Right lobe of liver (tissue), 6 donors: ENCODE measurements around the gene EYA2. TPM values are rescaled to one million over a fixed set of nuclear protein-coding genes. Genes with fewer than 3 reads are reported as not detected.

Experiments
- ATAC-seq, 4 donors: fragments of 200-7000 bp; cut with Tn5 transposase; one replicate each; pipeline ENCODE4 v1.9.1; 2020; ENCODE audit warnings: mild to moderate bottlenecking in 4 of 4, moderate library complexity in 4 of 4
- DNase-seq, 3 donors: peaks; one replicate each; pipeline ENCODE4 v3.0.0-alpha.2; 2020
- H3K27ac ChIP-seq, 3 donors: fragments of 200-600 bp; one replicate each; pipeline ENCODE4 v1.8.0; 2022
- H3K27me3 ChIP-seq, 2 donors: fragments of 200-600 bp; one replicate each; pipeline ENCODE4 v1.8.0; 2022
- H3K36me3 ChIP-seq, 4 donors: fragments of 200-600 bp; sonication (generic) in 1 of 4; one replicate each; pipeline versions ENCODE4 v1.5.1 to v1.8.0; 2017 to 2022; ENCODE audit warnings: control low read depth in 1 of 4
- H3K4me1 ChIP-seq, 4 donors: fragments of 200-600 bp; sonication (generic) in 1 of 4; one replicate each; pipeline versions ENCODE4 v1.5.1 to v1.8.0; 2017 to 2022; ENCODE audit warnings: control low read depth in 1 of 4
- H3K4me3 ChIP-seq, 3 donors: fragments of 200-600 bp; one replicate each; pipeline ENCODE4 v1.8.0; 2022
- H3K9me3 ChIP-seq, 4 donors: fragments of 200-600 bp; sonication (generic) in 1 of 4; one replicate each; pipeline versions ENCODE4 v1.5.1 to v1.8.0; 2017 to 2022; ENCODE audit warnings: control low read depth in 1 of 4
- POLR2A ChIP-seq: fragments of 450-650 bp; IDR thresholded peaks from one replicate; pipeline ENCODE4 v1.6.1; 2017; ENCODE audit warnings: antibody characterized with exemption, mild to moderate bottlenecking
- WGBS: methylation state at CpG from one replicate; pipeline ENCODE4 v1.1.6; 2018; ENCODE audit warnings: low coverage, low lambda C conversion rate; ENCODE audit not compliant: insufficient coverage; ENCODE audit errors: missing lambda C conversion rate; 5-methylcytosine and 5-hydroxymethylcytosine counted together
- intact Hi-C, 2 donors: fragments of 100-400 bp; cut with DNase I; formaldehyde crosslinking; loops; one replicate each; pipeline versions ENCODE4 v1.11.2 to v1.14.1; 2022
- total RNA-seq, 6 experiments: library from RNA; depleted of rRNA in 2 of 6; stranded (reverse); fragments of >200 nt in 2 of 6; fragmentation: NEBNext Ultra II Directional in 3 of 6; extraction: Animal tissue kit (Norgen Biotek cat#: 25700) in 3 of 6; gene quantifications; one replicate each; pipeline versions ENCODE4 v1.1.0 to v1.2.4, GENCODE V29; 2016 to 2023
- TF ChIP-seq, protein P1 (sequence below), 4 donors: fragments of 200-600 bp in 3 of 4; fragments of 450-650 bp in 1 of 4; IDR thresholded peaks; one replicate each; pipeline versions ENCODE4 v1.5.1 to v1.8.0; 2016 to 2022; ENCODE audit warnings: antibody characterized with exemption in 4 of 4, mild to moderate bottlenecking in 2 of 4
- donor health status: DM: no; HTN: yes; CAD: no.
- donor health status: DM: no; HTN: no; CAD: no.
- donor health status: DM: no; HTN: no; CAD: no.
- donor health status: DM: no; HTN: yes; CAD: no.
- donor health status: DM: no; HTN: yes; CAD: no.

Gene EYA2
- total RNA-seq, 6 experiments from 2014 or later = 0.12 to 3.0 (median 0.49) TPM

DNA sequence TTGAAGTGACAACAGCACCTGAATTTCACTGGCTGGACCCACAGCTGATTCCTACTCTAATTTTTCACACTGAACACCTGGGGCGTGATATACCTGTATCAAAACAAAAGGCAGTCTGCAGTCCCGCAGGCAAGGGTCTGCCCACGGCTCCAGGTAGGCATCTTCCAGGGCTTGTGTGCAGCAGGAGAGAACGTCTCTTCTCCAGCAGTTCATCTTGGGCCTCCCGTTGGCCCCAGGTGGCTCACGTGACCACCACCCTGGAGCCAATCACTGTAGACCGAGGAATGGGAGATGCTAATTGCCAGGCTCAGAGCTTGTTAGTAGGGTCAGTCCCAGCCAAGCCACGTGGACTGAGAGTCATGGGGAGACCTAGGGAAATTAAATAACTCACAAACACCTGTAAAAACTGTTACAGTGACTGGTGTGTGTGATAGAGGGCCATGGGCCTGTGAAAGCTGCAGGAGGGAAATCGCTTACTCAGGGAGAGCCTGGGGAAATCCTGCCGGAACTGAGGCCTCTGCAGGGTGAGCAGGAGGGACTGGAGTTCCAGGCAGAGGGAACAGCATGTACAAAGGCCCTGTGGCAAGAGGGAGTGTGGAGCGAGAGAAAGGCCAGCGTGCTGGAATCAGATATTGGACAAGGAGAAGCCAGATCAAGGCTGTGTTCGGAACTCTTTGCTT lies 83.4 kb downstream of the EYA2 start:
- no peak for DNase-seq
- Histone ChIP-seq H3K4me3 (no peak overlapping the region), H3K36me3 (no peaks in the 10 kb centered on the region), H3K4me1 (no peaks in the 10 kb centered on the region), H3K9me3 (no peaks in the 10 kb centered on the region), H3K27me3 (no peaks in the 10 kb centered on the region), H3K27ac (no peak overlapping the region)
- no peak for ATAC-seq
- WGBS = 65% methylated on average over 6 of the region's 13 CpGs
- intact Hi-C loops = no loop called here
- TF ChIP-seq, protein P1, sequence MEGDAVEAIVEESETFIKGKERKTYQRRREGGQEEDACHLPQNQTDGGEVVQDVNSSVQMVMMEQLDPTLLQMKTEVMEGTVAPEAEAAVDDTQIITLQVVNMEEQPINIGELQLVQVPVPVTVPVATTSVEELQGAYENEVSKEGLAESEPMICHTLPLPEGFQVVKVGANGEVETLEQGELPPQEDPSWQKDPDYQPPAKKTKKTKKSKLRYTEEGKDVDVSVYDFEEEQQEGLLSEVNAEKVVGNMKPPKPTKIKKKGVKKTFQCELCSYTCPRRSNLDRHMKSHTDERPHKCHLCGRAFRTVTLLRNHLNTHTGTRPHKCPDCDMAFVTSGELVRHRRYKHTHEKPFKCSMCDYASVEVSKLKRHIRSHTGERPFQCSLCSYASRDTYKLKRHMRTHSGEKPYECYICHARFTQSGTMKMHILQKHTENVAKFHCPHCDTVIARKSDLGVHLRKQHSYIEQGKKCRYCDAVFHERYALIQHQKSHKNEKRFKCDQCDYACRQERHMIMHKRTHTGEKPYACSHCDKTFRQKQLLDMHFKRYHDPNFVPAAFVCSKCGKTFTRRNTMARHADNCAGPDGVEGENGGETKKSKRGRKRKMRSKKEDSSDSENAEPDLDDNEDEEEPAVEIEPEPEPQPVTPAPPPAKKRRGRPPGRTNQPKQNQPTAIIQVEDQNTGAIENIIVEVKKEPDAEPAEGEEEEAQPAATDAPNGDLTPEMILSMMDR (IDR thresholded peaks at IDR 0.05) = no peak
- no peak for TF ChIP-seq POLR2A

DNA sequence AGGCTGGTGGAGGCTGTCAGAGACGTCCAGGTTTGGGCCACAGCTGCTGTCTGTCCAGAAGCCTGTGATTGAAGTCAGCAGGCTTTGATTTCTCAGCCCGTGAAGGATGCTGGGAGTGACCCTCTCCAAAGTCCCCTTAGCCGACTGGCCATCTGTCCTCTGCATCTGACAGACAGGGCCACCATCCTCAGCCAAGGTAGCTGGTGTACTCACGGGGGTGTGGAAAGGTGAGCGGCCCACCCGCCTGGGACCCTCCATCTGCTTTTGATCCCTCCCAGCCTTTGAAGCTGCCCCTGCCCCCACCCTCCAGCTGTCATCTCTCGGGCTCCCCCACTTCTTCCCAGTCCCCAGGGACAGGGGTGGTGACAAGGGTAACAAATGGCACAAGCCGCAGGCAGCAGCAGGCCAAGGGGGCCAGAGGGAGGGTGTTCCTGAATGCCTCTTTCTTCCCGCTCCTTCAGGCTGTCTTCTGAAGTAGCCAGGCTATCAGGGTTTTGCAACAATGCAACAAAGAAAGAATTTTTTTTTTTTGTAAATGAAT lies 84.4 kb downstream of the EYA2 start:
- no peaks in the 10 kb centered on the region for H3K9me3 ChIP-seq
- no peak for ATAC-seq
- TF ChIP-seq, protein P1 (IDR thresholded peaks at IDR 0.05) = no peak
- no peak for TF ChIP-seq POLR2A
- no peaks in the 10 kb centered on the region for H3K4me1 ChIP-seq
- H3K27me3 ChIP-seq = no peaks in the 10 kb centered on the region
- intact Hi-C loops = no loop called here
- 43% methylated on average over 4 of the region's 9 CpGs for WGBS
- H3K36me3 ChIP-seq = no peaks in the 10 kb centered on the region
- H3K27ac ChIP-seq = no peak overlapping the region
- no peak for DNase-seq
- H3K4me3 ChIP-seq = no peak overlapping the region

DNA sequence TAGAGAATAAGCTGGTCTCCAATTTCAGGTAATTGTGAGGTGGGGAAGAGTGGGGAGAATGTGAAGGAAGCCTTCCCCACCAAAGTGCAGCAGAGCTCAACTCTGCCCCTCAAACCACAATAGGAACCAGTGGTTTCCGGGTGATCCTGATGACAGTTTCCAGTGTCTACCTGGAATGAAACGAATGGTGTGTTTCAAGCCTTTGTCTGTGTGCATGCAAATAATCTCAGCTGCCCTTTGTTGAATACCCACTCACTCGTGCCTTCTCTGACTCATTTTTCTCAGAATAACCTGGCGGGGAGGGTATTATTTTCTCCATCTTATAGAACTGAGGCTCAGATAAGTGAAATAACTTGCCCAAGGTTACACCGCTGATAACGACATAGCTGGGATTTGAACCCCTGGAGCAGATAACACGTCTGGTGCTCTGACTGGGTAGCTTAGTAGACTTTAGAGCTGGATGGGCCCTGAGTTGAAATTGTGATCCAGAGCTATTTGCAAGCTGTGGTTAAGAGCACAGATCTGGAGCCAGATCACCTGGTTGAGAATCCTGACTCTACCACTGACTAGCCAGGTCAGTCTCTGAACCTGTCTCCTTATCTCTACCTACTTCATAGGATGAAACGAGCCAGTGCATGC lies 85.1 kb downstream of the EYA2 start:
- no peak for DNase-seq
- whole genome bisulfite sequencing = 42% methylated on average over 7 of the region's 8 CpGs
- intact Hi-C loops = no loop called here
- H3K9me3 ChIP-seq = no peaks in the 10 kb centered on the region
- H3K4me3 ChIP-seq = no peak overlapping the region
- ATAC-seq = no peak
- no peaks in the 10 kb centered on the region for H3K27me3 ChIP-seq
- no peaks in the 10 kb centered on the region for H3K36me3 ChIP-seq
- no peak overlapping the region for H3K27ac ChIP-seq
- TF ChIP-seq, protein P1 (IDR thresholded peaks at IDR 0.05) = no peak
- no peak for TF ChIP-seq POLR2A
- H3K4me1 ChIP-seq = no peaks in the 10 kb centered on the region

DNA sequence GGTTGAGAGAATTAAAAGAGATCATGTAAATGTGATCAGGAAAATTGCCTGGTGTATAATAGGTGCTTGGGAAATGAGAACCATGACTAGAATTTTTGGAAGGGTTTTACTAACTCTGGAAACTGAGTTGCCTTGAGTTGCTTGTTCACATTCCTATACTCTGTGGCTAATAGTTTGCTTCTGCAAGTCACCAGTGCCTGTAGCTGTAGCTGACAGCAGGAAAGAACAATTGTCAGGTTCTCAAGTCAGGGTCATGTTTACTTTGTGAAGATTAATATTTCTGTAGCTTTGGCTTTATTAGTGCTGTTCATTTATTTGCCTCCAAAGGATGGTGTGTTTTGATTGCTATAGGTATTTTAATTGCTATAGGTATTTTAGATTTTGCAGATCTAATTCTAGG lies 86.5 kb downstream of the EYA2 start:
- ATAC-seq = no peak
- no peak for TF ChIP-seq POLR2A
- TF ChIP-seq, protein P1 (IDR thresholded peaks at IDR 0.05) = no peak
- Histone ChIP-seq H3K27me3 (no peaks in the 10 kb centered on the region), H3K36me3 (no peaks in the 10 kb centered on the region), H3K9me3 (no peaks in the 10 kb centered on the region), H3K4me3 (no peak overlapping the region), H3K4me1 (no peaks in the 10 kb centered on the region), H3K27ac (no peak overlapping the region)
- DNase-seq = no peak
- intact Hi-C loops = no loop called here
